ENCODE results near the gene TRIM15. TPM values are rescaled to one million over a fixed set of nuclear protein-coding genes. Genes with fewer than 3 reads are reported as not detected.

Gene TRIM15
- total RNA-seq, 2 experiments from 2014 or later: not detected

- ATAC-seq (no peak), DNase-seq (no peak)
- Mint-ChIP-seq H3K9me3 (no peaks in the 10 kb centered on the region), H3K27ac (no peak overlapping the region), H3K36me3 (ENCODE audit: low read depth) (peaks cover 45% of the 10 kb centered on the region), H3K4me1 (ENCODE audit: low read depth) (no peaks in the 10 kb centered on the region), H3K4me3 (no peak overlapping the region), H3K27me3 (no peaks in the 10 kb centered on the region)
- intact Hi-C loops (cut with micrococcal nuclease): no loop called here
- CTCF ChIA-PET: interaction anchor here (1.1 to 1.4 kb wide), 2 partner anchors 20 to 57 kb away, joined by 3 to 5 read pairs; no protein-coding TSS in a partner anchor
- POLR2A ChIA-PET: interaction anchor here (1.1 to 1.5 kb wide), 2 partner anchors 13 to 19 kb away, joined by 3 to 4 read pairs; no protein-coding TSS in a partner anchor
- no peak for TF ChIP-seq CTCF (IDR thresholded peaks at IDR 0.05)
These were observed 25.2 kb downstream of the TRIM15 start for GRCh38 chr6:30188541-30188940.

- Mint-ChIP-seq H3K4me3 (no peak overlapping the region), H3K4me1 (ENCODE audit: low read depth) (peaks cover 3% of the 10 kb centered on the region), H3K9me3 (no peaks in the 10 kb centered on the region), H3K27me3 (no peaks in the 10 kb centered on the region), H3K36me3 (ENCODE audit: low read depth) (peaks cover 44% of the 10 kb centered on the region), H3K27ac (no peak overlapping the region)
- no peak for ATAC-seq
- TF ChIP-seq CTCF (IDR thresholded peaks at IDR 0.05): no peak
- no peak for DNase-seq
- POLR2A ChIA-PET: interaction anchor here (1.1 kb wide), 1 partner anchor 95 kb away, joined by 3 read pairs; no protein-coding TSS in a partner anchor
- CTCF ChIA-PET: no interaction called here
- intact Hi-C loops (cut with micrococcal nuclease): no loop called here
These were observed 28.7 kb downstream of the TRIM15 start for GRCh38 chr6:30192076-30192475.

DNA sequence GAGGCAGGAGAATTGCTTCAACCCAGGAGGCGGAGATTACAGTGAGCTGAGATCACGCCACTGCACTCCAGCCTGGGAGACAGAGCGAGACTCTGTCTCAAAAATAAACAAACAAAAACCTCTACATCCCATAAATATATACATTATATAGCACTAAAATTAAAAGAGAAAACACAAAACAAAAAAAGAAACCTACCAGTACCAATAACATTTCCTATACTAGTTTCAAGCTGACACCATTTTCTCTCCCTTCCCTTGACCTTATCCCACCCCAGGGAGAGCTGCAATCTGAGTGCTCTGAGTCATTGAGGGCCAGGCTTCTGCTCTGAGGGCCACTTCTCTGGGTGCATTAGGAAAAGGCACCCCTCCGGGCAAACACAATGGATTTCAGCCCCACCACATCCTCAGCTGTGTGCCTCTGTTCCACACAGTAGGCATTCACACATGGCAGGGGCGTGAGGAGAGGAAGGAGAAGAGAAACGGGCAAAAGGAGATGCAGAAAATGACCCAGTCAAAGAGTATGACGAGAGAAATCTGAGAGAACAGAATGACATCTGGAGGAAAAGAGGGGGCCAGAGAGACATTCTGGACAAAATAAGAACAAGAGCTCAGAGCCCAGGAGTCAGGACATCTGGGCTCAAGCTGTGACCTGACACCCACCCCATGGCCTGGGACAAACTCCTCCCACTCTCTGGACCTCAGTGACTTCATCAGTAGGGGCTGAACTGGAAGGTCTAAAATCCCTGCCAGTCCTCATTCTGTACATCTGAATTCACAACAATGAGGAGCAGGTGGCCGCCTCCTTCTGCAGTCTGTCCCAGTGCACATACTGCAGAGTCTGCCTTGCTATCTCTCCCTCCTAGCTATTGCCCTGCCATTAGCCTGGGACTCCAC, 31.7 kb downstream of the TRIM15 start:
- intact Hi-C loops (cut with micrococcal nuclease): no loop called here
- H3K27me3 Mint-ChIP-seq: no peaks in the 10 kb centered on the region
- CTCF ChIA-PET: interaction anchor here (0.7 to 1.4 kb wide), 3 partner anchors 14 to 91 kb away, joined by 3 read pairs; no protein-coding TSS in a partner anchor
- H3K4me3 Mint-ChIP-seq: no peak overlapping the region
- DNase-seq (no peak), ATAC-seq (no peak)
- peaks cover 3% of the 10 kb centered on the region for H3K4me1 Mint-ChIP-seq (ENCODE audit: low read depth)
- H3K27ac Mint-ChIP-seq: peak overlapping the region; percentile 28
- peaks cover 38% of the 10 kb centered on the region for H3K36me3 Mint-ChIP-seq (ENCODE audit: low read depth)
- POLR2A ChIA-PET: interaction anchor here (0.6 to 4.4 kb wide), 5 partner anchors 9 to 601 kb away, joined by 3 to 31 read pairs (median 3); partner anchors contain the start of gene TRIM26
- TF ChIP-seq CTCF (IDR thresholded peaks at IDR 0.05): no peak
- no peaks in the 10 kb centered on the region for H3K9me3 Mint-ChIP-seq

GRCh38 chr6:30195951-30196350, 32.6 kb downstream of the TRIM15 start:
- intact Hi-C loops (cut with micrococcal nuclease): no loop called here
- TF ChIP-seq CTCF (IDR thresholded peaks at IDR 0.05): no peak
- Mint-ChIP-seq H3K27ac (peak overlapping the region; percentile 30), H3K36me3 (ENCODE audit: low read depth) (peaks cover 35% of the 10 kb centered on the region), H3K27me3 (no peaks in the 10 kb centered on the region), H3K4me1 (ENCODE audit: low read depth) (peaks cover 7% of the 10 kb centered on the region), H3K9me3 (no peaks in the 10 kb centered on the region), H3K4me3 (no peak overlapping the region)
- CTCF ChIA-PET: interaction anchor here (0.7 to 1.4 kb wide), 3 partner anchors 13 to 92 kb away, joined by 3 read pairs; no protein-coding TSS in a partner anchor
- ATAC-seq (no peak), DNase-seq (no peak)
- POLR2A ChIA-PET: interaction anchor here (0.6 to 4.4 kb wide), 5 partner anchors 11 to 25 kb away, joined by 3 to 31 read pairs (median 4); partner anchors contain the start of gene TRIM26

Data from activated CD8-positive, alpha-beta T cell treated with anti-CD3 and anti-CD28 coated beads for 36 hours (primary cell).